ENCODE results near the gene TANGO2.

DNA sequence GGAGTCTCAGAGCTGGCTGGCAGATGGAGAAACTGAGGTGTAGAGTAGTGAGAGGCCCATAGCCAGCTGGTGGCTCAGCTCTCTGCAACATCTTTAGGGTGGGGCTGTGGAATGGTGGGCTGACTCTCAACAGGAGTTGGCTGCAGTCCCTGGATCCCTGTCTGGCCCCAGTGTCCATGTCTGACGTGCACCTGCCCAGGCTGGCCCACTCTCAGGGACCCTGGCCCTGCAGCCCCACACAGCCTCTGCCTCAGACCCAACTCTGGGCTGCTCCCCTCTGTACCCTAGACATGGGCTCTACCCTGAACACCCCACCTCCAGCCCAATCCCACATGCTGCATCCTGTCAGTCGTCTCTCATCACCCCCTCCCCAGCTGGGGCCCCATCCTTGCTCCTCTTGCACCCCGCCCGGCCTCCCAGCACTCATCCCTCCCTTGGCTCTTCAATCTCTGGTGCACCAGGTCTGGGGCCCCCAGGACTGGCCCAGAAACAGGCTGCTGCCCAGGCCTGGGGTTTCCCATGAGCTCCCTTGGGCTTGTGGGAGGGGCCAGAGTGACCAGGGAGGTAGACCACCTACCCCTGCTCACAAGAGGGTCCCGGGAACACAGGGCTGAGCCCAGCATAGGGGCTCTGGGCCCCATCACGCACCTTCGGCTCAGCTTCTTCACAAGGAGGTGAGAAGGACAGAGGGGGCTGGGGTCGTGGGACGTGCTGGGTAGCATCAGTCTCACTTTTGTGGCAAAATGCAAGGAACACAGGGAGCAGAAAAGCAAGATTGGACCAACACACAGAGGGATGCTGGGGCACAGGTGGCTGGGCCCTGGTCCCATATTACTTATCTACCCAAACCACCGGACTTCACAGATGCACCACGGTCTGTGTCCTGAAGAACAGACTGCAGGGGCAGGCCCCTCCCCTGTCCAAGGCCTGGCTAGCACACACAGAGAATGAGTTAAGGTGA, 35.8 kb upstream of the TANGO2 start:
- TF ChIP-seq EZH2 (IDR thresholded peaks at IDR 0.05; ENCODE audit: borderline replicate concordance, low read depth, low read length, poor library complexity, severe bottlenecking) = no peak
- TF ChIP-seq, protein P1, sequence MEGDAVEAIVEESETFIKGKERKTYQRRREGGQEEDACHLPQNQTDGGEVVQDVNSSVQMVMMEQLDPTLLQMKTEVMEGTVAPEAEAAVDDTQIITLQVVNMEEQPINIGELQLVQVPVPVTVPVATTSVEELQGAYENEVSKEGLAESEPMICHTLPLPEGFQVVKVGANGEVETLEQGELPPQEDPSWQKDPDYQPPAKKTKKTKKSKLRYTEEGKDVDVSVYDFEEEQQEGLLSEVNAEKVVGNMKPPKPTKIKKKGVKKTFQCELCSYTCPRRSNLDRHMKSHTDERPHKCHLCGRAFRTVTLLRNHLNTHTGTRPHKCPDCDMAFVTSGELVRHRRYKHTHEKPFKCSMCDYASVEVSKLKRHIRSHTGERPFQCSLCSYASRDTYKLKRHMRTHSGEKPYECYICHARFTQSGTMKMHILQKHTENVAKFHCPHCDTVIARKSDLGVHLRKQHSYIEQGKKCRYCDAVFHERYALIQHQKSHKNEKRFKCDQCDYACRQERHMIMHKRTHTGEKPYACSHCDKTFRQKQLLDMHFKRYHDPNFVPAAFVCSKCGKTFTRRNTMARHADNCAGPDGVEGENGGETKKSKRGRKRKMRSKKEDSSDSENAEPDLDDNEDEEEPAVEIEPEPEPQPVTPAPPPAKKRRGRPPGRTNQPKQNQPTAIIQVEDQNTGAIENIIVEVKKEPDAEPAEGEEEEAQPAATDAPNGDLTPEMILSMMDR (conservative IDR thresholded peaks at IDR 0.05; ENCODE audit: low read depth, low read length) = no peak

Data from A673 (cell line).